Lower lobe of right lung (tissue), 2 donors: ENCODE data around the gene GPD1. TPM values are rescaled to one million over a fixed set of nuclear protein-coding genes. Genes with fewer than 3 reads are reported as not detected.

Source experiments
- ATAC-seq, 2 donors: fragments of 200-7000 bp; cut with Tn5 transposase; one replicate each; pipeline ENCODE4 v1.9.1; 2020 to 2022; ENCODE audit warnings: mild to moderate bottlenecking in 2 of 2, moderate library complexity in 2 of 2
- DNase-seq: peaks from one replicate; pipeline ENCODE4 v3.0.0-alpha.2; 2020
- H3K27ac ChIP-seq: fragments of 200-600 bp; one replicate; pipeline ENCODE4 v1.8.0; 2022
- H3K27me3 ChIP-seq: fragments of 200-600 bp; one replicate; pipeline ENCODE4 v1.8.0; 2022; ENCODE audit warnings: low read depth
- H3K36me3 ChIP-seq: fragments of 200-600 bp; one replicate; pipeline ENCODE4 v1.8.0; 2022; ENCODE audit warnings: mild to moderate bottlenecking
- H3K4me1 ChIP-seq: fragments of 200-600 bp; one replicate; pipeline ENCODE4 v1.8.0; 2022
- H3K4me3 ChIP-seq: fragments of 200-600 bp; one replicate; pipeline ENCODE4 v1.8.0; 2022; ENCODE audit warnings: mild to moderate bottlenecking
- H3K9me3 ChIP-seq: fragments of 200-600 bp; one replicate; pipeline ENCODE4 v1.8.0; 2022
- intact Hi-C: fragments of 100-400 bp; cut with DNase I; formaldehyde crosslinking; loops from one replicate; pipeline ENCODE4 v1.11.0; 2022
- total RNA-seq: library from RNA; stranded (reverse); fragmentation: NEBNext Ultra II Directional; extraction: Animal tissue kit (Norgen Biotek cat#: 25700); gene quantifications from one replicate; pipeline ENCODE4 v1.2.1, GENCODE V29; 2021
- TF ChIP-seq, protein P1 (sequence below): fragments of 200-600 bp; IDR thresholded peaks from one replicate; pipeline ENCODE4 v1.8.0; 2022; ENCODE audit warnings: antibody characterized with exemption, mild to moderate bottlenecking
- donor health status: DM: no; HTN: yes; CAD: no; lungs with severe emphysema.

Gene GPD1
- total RNA-seq, 1 donor from 2014 or later, result 67.0 TPM

- no peak for ATAC-seq
Measured at GRCh38 chr12:50085615-50086072, 18.2 kb upstream of the GPD1 start.

DNA sequence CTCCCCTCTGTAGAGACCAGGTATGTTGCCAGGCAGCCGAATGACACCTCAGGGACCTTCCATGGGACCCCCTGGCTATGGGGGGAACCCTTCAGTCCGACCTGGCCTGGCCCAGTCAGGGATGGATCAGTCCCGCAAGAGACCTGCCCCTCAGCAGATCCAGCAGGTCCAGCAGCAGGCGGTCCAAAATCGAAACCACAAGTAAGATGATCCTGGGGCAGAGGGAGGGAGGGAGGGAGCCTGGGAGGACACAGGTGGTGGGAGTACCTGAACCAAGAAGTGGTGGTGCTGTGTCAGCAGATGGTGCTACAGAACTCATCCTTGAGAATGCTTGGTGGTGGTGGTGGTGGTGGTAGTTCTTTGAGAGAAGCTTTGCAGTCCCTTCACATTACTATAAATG, 17.7 kb upstream of the GPD1 start:
- Histone ChIP-seq H3K4me3 (peak overlapping the region; percentile 69), H3K36me3 (peaks cover 47% of the 10 kb centered on the region), H3K27ac (peak overlapping the region; percentile 94), H3K9me3 (no peaks in the 10 kb centered on the region), H3K27me3 (no peaks in the 10 kb centered on the region), H3K4me1 (peaks cover 13% of the 10 kb centered on the region)
- DNase-seq (no peak), ATAC-seq (no peak)
- intact Hi-C loops, result no loop called here
- TF ChIP-seq, protein P1, sequence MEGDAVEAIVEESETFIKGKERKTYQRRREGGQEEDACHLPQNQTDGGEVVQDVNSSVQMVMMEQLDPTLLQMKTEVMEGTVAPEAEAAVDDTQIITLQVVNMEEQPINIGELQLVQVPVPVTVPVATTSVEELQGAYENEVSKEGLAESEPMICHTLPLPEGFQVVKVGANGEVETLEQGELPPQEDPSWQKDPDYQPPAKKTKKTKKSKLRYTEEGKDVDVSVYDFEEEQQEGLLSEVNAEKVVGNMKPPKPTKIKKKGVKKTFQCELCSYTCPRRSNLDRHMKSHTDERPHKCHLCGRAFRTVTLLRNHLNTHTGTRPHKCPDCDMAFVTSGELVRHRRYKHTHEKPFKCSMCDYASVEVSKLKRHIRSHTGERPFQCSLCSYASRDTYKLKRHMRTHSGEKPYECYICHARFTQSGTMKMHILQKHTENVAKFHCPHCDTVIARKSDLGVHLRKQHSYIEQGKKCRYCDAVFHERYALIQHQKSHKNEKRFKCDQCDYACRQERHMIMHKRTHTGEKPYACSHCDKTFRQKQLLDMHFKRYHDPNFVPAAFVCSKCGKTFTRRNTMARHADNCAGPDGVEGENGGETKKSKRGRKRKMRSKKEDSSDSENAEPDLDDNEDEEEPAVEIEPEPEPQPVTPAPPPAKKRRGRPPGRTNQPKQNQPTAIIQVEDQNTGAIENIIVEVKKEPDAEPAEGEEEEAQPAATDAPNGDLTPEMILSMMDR, result no peak

More at GRCh38 chr12:50085615-50086072, 18.2 kb upstream of the GPD1 start:
- TF ChIP-seq, protein P1, result no peak
- no peak for DNase-seq
- H3K36me3 ChIP-seq, result peaks cover 42% of the 10 kb centered on the region
- no peaks in the 10 kb centered on the region for H3K9me3 ChIP-seq
- peak overlapping the region; percentile 69 for H3K4me3 ChIP-seq
- peak overlapping the region; percentile 94 for H3K27ac ChIP-seq
- H3K4me1 ChIP-seq, result peaks cover 13% of the 10 kb centered on the region
- intact Hi-C loops, result no loop called here
- no peaks in the 10 kb centered on the region for H3K27me3 ChIP-seq

- TF ChIP-seq, protein P1, result no peak
- no peak for ATAC-seq
- Histone ChIP-seq H3K4me3 (no peak overlapping the region), H3K27ac (no peak overlapping the region), H3K36me3 (peaks cover 57% of the 10 kb centered on the region), H3K27me3 (no peaks in the 10 kb centered on the region), H3K9me3 (no peaks in the 10 kb centered on the region), H3K4me1 (peaks cover 13% of the 10 kb centered on the region)
- intact Hi-C loops, result no loop called here
- no peak for DNase-seq
Measured at GRCh38 chr12:50087151-50087550, 16.7 kb upstream of the GPD1 start.

DNA sequence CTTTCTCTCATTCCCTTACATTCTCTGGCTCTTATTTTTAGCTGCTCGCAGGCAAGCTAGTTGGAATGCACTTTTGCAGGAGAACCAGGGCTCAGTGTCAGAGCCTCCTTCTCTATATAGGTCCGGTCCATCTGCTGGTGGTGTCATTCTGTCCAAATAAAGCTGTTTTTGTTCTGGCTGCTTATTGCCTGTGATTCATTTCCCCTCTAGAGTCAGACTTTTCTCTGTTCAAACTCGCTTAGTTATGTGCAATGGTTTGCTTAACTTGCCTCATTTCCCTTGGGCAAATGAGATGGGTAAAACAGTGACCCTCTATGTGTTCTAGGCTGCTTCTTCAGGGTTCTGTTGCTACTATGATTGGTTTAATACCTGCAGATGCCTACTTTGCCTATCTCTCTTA, 15.8 kb upstream of the GPD1 start:
- Histone ChIP-seq H3K4me1 (peaks cover 13% of the 10 kb centered on the region), H3K36me3 (peaks cover 66% of the 10 kb centered on the region), H3K4me3 (no peak overlapping the region), H3K9me3 (no peaks in the 10 kb centered on the region), H3K27me3 (no peaks in the 10 kb centered on the region), H3K27ac (no peak overlapping the region)
- no peak for ATAC-seq
- intact Hi-C loops, result no loop called here
- TF ChIP-seq, protein P1, result no peak
- DNase-seq, result no peak

GRCh38 chr12:50088577-50089335, 15.1 kb upstream of the GPD1 start:
- peaks cover 13% of the 10 kb centered on the region for H3K4me1 ChIP-seq
- TF ChIP-seq, protein P1, result peak; percentile 76
- peaks cover 73% of the 10 kb centered on the region for H3K36me3 ChIP-seq
- peak in 1 of 2 donors; percentile 39 for ATAC-seq
- H3K27ac ChIP-seq, result no peak overlapping the region
- no peak overlapping the region for H3K4me3 ChIP-seq
- H3K9me3 ChIP-seq, result no peaks in the 10 kb centered on the region
- intact Hi-C loops, result no loop called here
- H3K27me3 ChIP-seq, result no peaks in the 10 kb centered on the region
- DNase-seq, result no peak
